ENCODE measurements around the gene APOF.
A peak's percentile ranks its signal among the peaks of the same experiment; 100 is the strongest.
"Not testable (repeated sequence)": the region's sequence is repeated elsewhere in the genome, so short reads cannot be mapped to it uniquely, and the experiment has no call there.

Gene APOF

GRCh38 chr12:56330936-56331490 is 31.6 kb downstream of the APOF start:
- no peak for DNase-seq

- DNase-seq, result no peak
Measured at GRCh38 chr12:56326533-56326932, 36.1 kb downstream of the APOF start.

- DNase-seq, result no peak
Measured at GRCh38 chr12:56326126-56326525, 36.5 kb downstream of the APOF start.

GRCh38 chr12:56324206-56324605 is 38.5 kb downstream of the APOF start:
- DNase-seq, result no peak

- not testable (repeated sequence) for DNase-seq
Measured at GRCh38 chr12:56321610-56322009, 41.0 kb downstream of the APOF start.

GRCh38 chr12:56321027-56321426 is 41.6 kb downstream of the APOF start:
- no peak for DNase-seq

- DNase-seq, result no peak
Measured at GRCh38 chr12:56317675-56318074, 45.0 kb downstream of the APOF start.

GRCh38 chr12:56315622-56316473 is 46.8 kb downstream of the APOF start, which contains the start of gene CNPY2:
Gene CNPY2 (minus strand): TSS chr12:56315988. CDS start chr12:56315217, 771 bp downstream.
- peak; percentile 97 for DNase-seq

GRCh38 chr12:56315249-56315621 is 47.4 kb downstream of the APOF start:
- no peak for DNase-seq

GRCh38 chr12:56311003-56311402 is 51.7 kb downstream of the APOF start:
- no peak for DNase-seq

Data from amniotic stem cell (primary cell).